ENCODE data around the gene ASB13.

The ASB13 gene

DNA sequence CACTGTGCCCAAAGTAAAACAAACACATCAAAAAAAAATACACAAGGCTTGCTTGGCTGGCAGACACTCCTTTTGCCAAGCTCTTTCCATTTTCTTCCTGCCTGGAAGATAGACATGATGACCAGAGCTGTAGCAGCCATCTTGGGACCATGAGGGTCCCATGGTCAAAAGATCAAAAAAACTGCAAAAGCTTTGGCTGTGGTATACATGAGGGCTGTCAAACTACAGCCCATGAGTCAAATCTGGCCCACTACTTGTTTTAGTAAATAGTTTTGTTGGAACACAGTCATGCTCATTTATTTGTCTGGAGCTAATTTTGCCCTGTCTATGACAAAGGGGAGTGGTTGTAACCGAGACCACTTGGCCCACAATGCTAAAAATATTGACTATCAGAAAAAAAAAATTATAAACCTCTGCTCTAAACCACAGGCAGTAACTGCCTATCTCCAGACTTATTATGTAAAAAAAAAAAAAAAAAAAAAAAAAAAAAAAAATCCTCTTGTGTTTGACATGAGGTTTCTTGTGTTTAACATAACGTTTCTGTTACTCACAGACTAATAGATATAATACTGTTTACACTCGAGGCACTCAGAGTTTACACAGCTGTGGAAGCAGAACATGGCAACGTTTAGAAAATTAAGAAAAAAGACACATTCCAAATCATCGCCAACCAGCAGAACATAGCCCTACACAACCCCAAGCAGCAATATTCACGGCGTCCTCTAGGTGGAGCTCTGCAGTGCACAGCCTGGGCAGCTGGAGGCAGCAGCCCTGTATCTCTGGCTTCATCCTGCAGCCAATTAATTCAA, 36.9 kb downstream of the ASB13 start:
- TF ChIP-seq ZNF274 (IDR thresholded peaks at IDR 0.05; ENCODE audit: low read depth, low read length) (no peak), YY1 (IDR thresholded peaks at IDR 0.05; ENCODE audit: insufficient read depth, insufficient read length) (no peak), SUZ12 (IDR thresholded peaks at IDR 0.05; ENCODE audit: extremely low read depth, insufficient read depth, insufficient read length) (no peak)
- H3K27me3 ChIP-seq (ENCODE audit: insufficient read depth, insufficient read length): no peaks in the 10 kb centered on the region
- DNase-seq (ENCODE audit: low read depth, low spot score): peak; percentile 56
- peaks cover 5% of the 10 kb centered on the region for H3K4me1 ChIP-seq (ENCODE audit: insufficient read depth, insufficient read length)
- no peaks in the 10 kb centered on the region for H3K36me3 ChIP-seq (ENCODE audit: insufficient read depth, insufficient read length, low read length)
- no peak overlapping the region for H3K9ac ChIP-seq (ENCODE audit: insufficient read length, low read depth)
- H3K4me3 ChIP-seq (ENCODE audit: insufficient read length, low read depth): no peak overlapping the region
- no peaks in the 10 kb centered on the region for H3K9me3 ChIP-seq (ENCODE audit: insufficient read depth, low read length)

DNA sequence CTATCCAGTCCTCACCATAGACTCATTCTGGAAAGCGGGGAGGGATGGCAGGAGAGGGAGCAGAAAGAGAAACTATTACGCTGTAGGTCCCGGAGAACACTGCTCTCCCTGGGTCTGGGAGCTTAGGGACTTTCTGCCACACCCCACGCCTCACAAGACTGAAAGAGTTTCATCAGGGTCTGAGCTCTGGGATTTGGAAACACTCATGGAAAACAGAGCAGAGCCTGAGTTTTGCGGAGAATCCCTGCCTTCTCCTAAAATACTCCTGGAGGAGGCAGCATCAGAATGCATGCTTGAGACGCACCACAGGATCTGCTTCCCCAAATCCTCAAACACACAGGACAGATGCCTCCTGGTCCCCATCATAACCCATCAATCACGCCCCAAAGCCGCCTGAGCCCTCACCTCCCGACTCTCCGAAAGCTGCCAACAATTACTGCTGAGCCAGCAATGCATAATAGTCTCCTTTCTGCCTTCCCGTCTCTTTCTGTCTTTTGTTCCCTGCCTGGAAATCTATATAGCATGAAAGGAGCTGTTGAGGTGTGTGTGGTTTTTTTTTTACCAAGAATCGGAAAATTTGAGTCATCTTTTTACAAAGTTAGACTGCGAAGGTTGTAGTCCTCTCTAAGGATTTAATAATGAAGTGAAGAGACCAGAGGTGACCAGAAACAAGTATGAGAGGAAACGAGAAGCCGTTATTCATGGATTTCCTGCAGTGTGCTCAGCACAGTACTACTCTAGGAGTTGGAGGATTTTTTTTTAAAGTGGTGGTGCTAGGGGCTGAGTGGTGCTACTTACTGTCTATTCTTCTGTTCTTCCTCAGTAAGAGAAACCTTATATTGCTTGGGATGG, 37.7 kb downstream of the ASB13 start:
- Histone ChIP-seq H3K4me3 (ENCODE audit: insufficient read length, low read depth) (no peak overlapping the region), H3K9ac (ENCODE audit: insufficient read length, low read depth) (no peak overlapping the region)

DNA sequence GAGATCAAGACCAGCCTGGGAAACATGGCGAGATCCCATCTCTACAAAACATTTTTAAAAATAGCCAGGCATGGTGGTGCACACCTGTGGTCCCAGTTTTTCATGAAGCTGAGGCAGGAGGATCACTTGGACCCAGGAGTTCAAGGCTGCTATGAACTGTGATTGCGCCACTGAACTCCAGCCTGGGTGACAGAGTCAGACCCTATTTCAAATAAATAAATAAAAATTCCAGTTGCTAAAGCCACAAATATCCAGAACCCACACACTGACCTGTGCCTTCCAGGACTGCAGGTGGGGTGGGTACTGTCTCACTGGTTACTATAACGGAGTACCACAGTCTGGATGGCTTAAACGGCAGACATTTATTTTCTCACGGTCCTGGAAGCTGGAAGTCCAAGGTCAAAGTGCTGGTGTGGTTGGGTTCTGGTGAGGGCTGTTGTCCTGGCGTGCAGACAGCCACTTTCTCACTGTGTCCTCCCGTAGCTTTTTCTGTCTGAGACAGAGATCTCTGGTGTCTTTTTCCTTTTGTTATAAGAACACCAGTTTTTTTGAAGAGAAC, 38.8 kb downstream of the ASB13 start:
- no peaks in the 10 kb centered on the region for H3K36me3 ChIP-seq (ENCODE audit: insufficient read depth, insufficient read length, low read length)
- no peak overlapping the region for H3K9ac ChIP-seq (ENCODE audit: insufficient read length, low read depth)
- DNase-seq (ENCODE audit: low read depth, low spot score): no peak
- H3K4me1 ChIP-seq (ENCODE audit: insufficient read depth, insufficient read length): peaks cover 5% of the 10 kb centered on the region
- H3K9me3 ChIP-seq (ENCODE audit: insufficient read depth, low read length): no peaks in the 10 kb centered on the region
- H3K27me3 ChIP-seq (ENCODE audit: insufficient read depth, insufficient read length): no peaks in the 10 kb centered on the region
- no peak overlapping the region for H3K4me3 ChIP-seq (ENCODE audit: insufficient read length, low read depth)
- TF ChIP-seq ZNF274 (IDR thresholded peaks at IDR 0.05; ENCODE audit: low read depth, low read length) (no peak), SUZ12 (IDR thresholded peaks at IDR 0.05; ENCODE audit: extremely low read depth, insufficient read depth, insufficient read length) (no peak), YY1 (IDR thresholded peaks at IDR 0.05; ENCODE audit: insufficient read depth, insufficient read length) (no peak)

More for the DNA sequence above, 37.7 kb downstream of the ASB13 start:
- DNase-seq (ENCODE audit: low read depth, low spot score): no peak
- no peaks in the 10 kb centered on the region for H3K27me3 ChIP-seq (ENCODE audit: insufficient read depth, insufficient read length)
- no peaks in the 10 kb centered on the region for H3K36me3 ChIP-seq (ENCODE audit: insufficient read depth, insufficient read length, low read length)
- H3K4me1 ChIP-seq (ENCODE audit: insufficient read depth, insufficient read length): peaks cover 5% of the 10 kb centered on the region
- no peaks in the 10 kb centered on the region for H3K9me3 ChIP-seq (ENCODE audit: insufficient read depth, low read length)
- TF ChIP-seq SUZ12 (IDR thresholded peaks at IDR 0.05; ENCODE audit: extremely low read depth, insufficient read depth, insufficient read length) (no peak), ZNF274 (IDR thresholded peaks at IDR 0.05; ENCODE audit: low read depth, low read length) (no peak), YY1 (IDR thresholded peaks at IDR 0.05; ENCODE audit: insufficient read depth, insufficient read length) (no peak)

DNA sequence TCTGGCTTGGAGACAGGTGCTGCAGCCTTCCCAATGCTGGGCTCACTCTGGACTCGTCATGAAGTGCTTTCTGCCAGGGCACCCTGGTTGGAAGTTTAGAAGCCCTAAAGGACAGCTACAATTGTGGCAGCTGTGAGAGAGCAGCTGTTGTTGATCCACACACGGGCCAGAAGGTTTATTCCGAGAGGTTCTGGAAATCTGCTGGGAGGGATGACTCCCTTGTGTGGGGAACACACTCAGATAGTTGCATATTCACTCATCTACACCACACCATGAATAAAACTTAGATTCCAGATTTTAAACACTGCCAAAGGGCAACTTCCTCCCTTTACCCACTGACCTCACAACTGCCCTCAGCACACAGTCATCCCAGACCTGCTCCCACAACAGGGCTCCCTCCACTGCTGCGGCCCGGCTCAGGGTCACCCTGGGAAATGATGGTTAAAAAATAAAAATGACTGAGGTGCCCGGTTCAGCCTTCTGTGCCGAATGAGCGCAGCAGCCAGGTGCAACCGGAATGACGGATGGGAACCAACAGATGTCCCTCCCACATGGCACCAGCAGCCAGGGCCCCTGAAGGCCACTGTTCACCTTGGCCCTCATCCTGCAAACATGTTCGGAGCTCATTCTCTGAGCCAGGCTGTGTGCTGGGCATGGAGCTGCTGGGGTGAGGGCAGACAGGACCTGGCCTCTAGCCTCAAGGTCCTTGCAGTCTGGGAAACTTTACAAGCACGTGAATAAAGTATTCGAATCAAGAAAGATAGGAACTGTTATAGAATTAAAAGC, 40.2 kb downstream of the ASB13 start:
- Histone ChIP-seq H3K4me1 (ENCODE audit: insufficient read depth, insufficient read length) (peaks cover 5% of the 10 kb centered on the region), H3K36me3 (ENCODE audit: insufficient read depth, insufficient read length, low read length) (no peaks in the 10 kb centered on the region), H3K4me3 (ENCODE audit: insufficient read length, low read depth) (no peak overlapping the region), H3K27me3 (ENCODE audit: insufficient read depth, insufficient read length) (no peaks in the 10 kb centered on the region), H3K9me3 (ENCODE audit: insufficient read depth, low read length) (no peaks in the 10 kb centered on the region), H3K9ac (ENCODE audit: insufficient read length, low read depth) (no peak overlapping the region)
- no peak for TF ChIP-seq YY1 (IDR thresholded peaks at IDR 0.05; ENCODE audit: insufficient read depth, insufficient read length)
- TF ChIP-seq ZNF274 (IDR thresholded peaks at IDR 0.05; ENCODE audit: low read depth, low read length): no peak
- TF ChIP-seq SUZ12 (IDR thresholded peaks at IDR 0.05; ENCODE audit: extremely low read depth, insufficient read depth, insufficient read length): no peak
- DNase-seq (ENCODE audit: low read depth, low spot score): no peak

DNA sequence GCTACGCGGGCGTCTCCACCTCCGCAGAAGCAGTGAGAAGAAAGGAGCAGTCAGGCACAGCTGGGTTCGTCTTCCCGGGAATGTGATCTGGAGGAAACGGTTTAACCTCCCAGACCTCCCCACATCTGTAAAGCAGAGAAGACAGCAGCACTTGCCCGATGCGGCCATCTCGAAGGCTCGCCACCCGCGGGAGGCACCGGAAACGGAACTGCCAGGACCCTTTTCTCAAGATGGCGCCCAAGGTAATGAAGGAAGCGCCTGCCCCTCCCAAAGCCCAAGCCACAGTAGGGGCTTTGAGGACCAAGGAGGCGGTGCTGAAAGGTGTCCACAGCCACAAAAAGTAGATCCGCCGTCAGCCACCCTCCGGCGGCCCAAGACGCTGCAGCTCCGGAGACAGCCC, 41.7 kb downstream of the ASB13 start:
- Histone ChIP-seq H3K27me3 (ENCODE audit: insufficient read depth, insufficient read length) (no peaks in the 10 kb centered on the region), H3K9me3 (ENCODE audit: insufficient read depth, low read length) (no peaks in the 10 kb centered on the region), H3K4me3 (ENCODE audit: insufficient read length, low read depth) (no peak overlapping the region), H3K36me3 (ENCODE audit: insufficient read depth, insufficient read length, low read length) (no peaks in the 10 kb centered on the region), H3K9ac (ENCODE audit: insufficient read length, low read depth) (no peak overlapping the region), H3K4me1 (ENCODE audit: insufficient read depth, insufficient read length) (peaks cover 5% of the 10 kb centered on the region)
- DNase-seq (ENCODE audit: low read depth, low spot score): no peak
- TF ChIP-seq ZNF274 (IDR thresholded peaks at IDR 0.05; ENCODE audit: low read depth, low read length) (no peak), YY1 (IDR thresholded peaks at IDR 0.05; ENCODE audit: insufficient read depth, insufficient read length) (no peak), SUZ12 (IDR thresholded peaks at IDR 0.05; ENCODE audit: extremely low read depth, insufficient read depth, insufficient read length) (no peak)

DNA sequence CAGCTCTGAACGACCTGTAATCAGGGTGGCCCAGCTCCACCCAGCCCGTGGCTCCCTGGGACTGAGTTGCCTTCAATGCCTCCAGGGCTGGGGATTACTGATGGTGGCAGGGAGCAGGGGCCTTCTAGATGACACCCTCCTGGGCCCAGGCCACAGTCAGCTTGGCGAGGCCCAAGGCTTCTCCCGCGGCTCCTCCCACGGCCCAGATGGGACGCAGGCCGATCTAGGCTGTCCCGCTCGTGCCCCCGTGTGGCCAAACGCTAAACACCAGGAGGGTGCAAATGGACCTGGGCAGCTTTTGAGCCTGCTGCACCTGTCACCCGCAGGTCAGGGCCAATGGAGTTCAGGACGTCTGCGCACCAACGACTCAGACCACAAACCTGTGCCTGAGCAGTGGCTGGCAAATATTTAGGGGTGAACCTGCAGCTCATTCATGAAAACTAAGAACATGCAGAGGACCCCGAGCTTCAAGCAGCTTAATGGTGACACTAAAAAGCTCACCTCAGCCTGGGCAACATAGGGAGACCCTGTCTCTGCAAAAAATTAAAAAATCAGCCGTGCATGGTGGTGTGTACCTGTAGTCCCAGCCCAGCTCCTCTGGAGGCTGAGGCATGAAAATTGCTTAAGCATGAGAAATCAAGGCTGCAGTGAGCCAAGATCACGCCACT, 43.2 kb downstream of the ASB13 start:
- peak; percentile 59 for DNase-seq (ENCODE audit: low read depth, low spot score)
- TF ChIP-seq ZNF274 (IDR thresholded peaks at IDR 0.05; ENCODE audit: low read depth, low read length): no peak
- no peak for TF ChIP-seq SUZ12 (IDR thresholded peaks at IDR 0.05; ENCODE audit: extremely low read depth, insufficient read depth, insufficient read length)
- TF ChIP-seq YY1 (IDR thresholded peaks at IDR 0.05; ENCODE audit: insufficient read depth, insufficient read length): no peak
- H3K9me3 ChIP-seq (ENCODE audit: insufficient read depth, low read length): no peaks in the 10 kb centered on the region
- no peaks in the 10 kb centered on the region for H3K36me3 ChIP-seq (ENCODE audit: insufficient read depth, insufficient read length, low read length)
- H3K4me3 ChIP-seq (ENCODE audit: insufficient read length, low read depth): no peak overlapping the region
- H3K27me3 ChIP-seq (ENCODE audit: insufficient read depth, insufficient read length): no peaks in the 10 kb centered on the region
- H3K9ac ChIP-seq (ENCODE audit: insufficient read length, low read depth): no peak overlapping the region
- H3K4me1 ChIP-seq (ENCODE audit: insufficient read depth, insufficient read length): no peaks in the 10 kb centered on the region
